Vagina (tissue), 2 donors: ENCODE data around the gene NOMO2.
"Not testable (repeated sequence)": the region's sequence is repeated elsewhere in the genome, so short reads cannot be mapped to it uniquely, and the experiment has no call there.

ENCODE experiments used
- POLR2A ChIP-seq, 2 donors: fragments of 450-650 bp; IDR thresholded peaks; one replicate each; pipeline ENCODE4 v1.6.1; 2017; ENCODE audit warnings: antibody characterized with exemption in 2 of 2, mild to moderate bottlenecking in 2 of 2, moderate library complexity in 2 of 2
- TF ChIP-seq, protein P1 (sequence below), 3 experiments: fragments of 450-650 bp in 2 of 3; fragments of 200-600 bp in 1 of 3; sonication (generic) in 1 of 3; IDR thresholded peaks; one replicate each; pipeline ENCODE4 v1.5.1; 2017 to 2019; ENCODE audit warnings: antibody characterized with exemption in 3 of 3, mild to moderate bottlenecking in 2 of 3, moderate library complexity in 2 of 3

GRCh38 chr16:18579261-18579660 lies 17.4 kb upstream of the NOMO2 start:
- not testable (repeated sequence) for TF ChIP-seq POLR2A (IDR thresholded peaks at IDR 0.05)
- TF ChIP-seq, protein P1, sequence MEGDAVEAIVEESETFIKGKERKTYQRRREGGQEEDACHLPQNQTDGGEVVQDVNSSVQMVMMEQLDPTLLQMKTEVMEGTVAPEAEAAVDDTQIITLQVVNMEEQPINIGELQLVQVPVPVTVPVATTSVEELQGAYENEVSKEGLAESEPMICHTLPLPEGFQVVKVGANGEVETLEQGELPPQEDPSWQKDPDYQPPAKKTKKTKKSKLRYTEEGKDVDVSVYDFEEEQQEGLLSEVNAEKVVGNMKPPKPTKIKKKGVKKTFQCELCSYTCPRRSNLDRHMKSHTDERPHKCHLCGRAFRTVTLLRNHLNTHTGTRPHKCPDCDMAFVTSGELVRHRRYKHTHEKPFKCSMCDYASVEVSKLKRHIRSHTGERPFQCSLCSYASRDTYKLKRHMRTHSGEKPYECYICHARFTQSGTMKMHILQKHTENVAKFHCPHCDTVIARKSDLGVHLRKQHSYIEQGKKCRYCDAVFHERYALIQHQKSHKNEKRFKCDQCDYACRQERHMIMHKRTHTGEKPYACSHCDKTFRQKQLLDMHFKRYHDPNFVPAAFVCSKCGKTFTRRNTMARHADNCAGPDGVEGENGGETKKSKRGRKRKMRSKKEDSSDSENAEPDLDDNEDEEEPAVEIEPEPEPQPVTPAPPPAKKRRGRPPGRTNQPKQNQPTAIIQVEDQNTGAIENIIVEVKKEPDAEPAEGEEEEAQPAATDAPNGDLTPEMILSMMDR (IDR thresholded peaks at IDR 0.05), result not testable (repeated sequence)
